Small intestine (tissue), 7 donors: Measurements from ENCODE around the gene NBPF11. TPM values are rescaled to one million over a fixed set of nuclear protein-coding genes. Genes with fewer than 3 reads are reported as not detected.
"Not testable (repeated sequence)": the region's sequence is repeated elsewhere in the genome, so short reads cannot be mapped to it uniquely, and the experiment has no call there.

ENCODE experiments used
- DNase-seq, 2 donors: peaks; one replicate each; pipeline versions ENCODE4 v3.0.0 to v3.0.0-alpha.2; 2013
- FAIRE-seq: peaks from 2 replicates; lab custom pipeline; 2012; peaks lifted over from hg19 to GRCh38; lab: Jason Lieb, UNC
- H3K27ac ChIP-seq, 3 donors: one replicate each; pipeline ENCODE4 v1.5.1; 2013; ENCODE audit warnings: low read length in 2 of 3, mild to moderate bottlenecking in 2 of 3, control low read depth in 1 of 3, inconsistent platforms in 1 of 3, low read depth in 1 of 3, moderate library complexity in 1 of 3
- H3K27me3 ChIP-seq, 3 donors: one replicate each; pipeline ENCODE4 v1.6.1; 2013; ENCODE audit warnings: low read length in 3 of 3, inconsistent platforms in 1 of 3; ENCODE audit not compliant: control insufficient read depth in 3 of 3, insufficient read depth in 3 of 3
- H3K36me3 ChIP-seq, 3 donors: one replicate each; pipeline ENCODE4 v1.6.1; 2013; ENCODE audit warnings: low read length in 3 of 3, inconsistent platforms in 1 of 3, low read depth in 1 of 3, mild to moderate bottlenecking in 1 of 3, moderate library complexity in 1 of 3; ENCODE audit not compliant: control insufficient read depth in 3 of 3, insufficient read depth in 2 of 3
- H3K4me1 ChIP-seq, 3 donors: one replicate each; pipeline ENCODE4 v1.6.1; 2013; ENCODE audit warnings: low read length in 2 of 3, inconsistent platforms in 1 of 3, low read depth in 1 of 3, mild to moderate bottlenecking in 1 of 3, moderate library complexity in 1 of 3; ENCODE audit not compliant: control insufficient read depth in 3 of 3, insufficient read depth in 2 of 3
- H3K4me3 ChIP-seq, 3 donors: one replicate each; pipeline ENCODE4 v1.5.1; 2013; ENCODE audit warnings: low read length in 3 of 3, control low read depth in 1 of 3, inconsistent platforms in 1 of 3, low read depth in 1 of 3, mild to moderate bottlenecking in 1 of 3, moderate library complexity in 1 of 3
- H3K9me3 ChIP-seq, 2 donors: one replicate each; pipeline ENCODE4 v1.6.1; 2013; ENCODE audit warnings: low read depth in 1 of 2, low read length in 1 of 2; ENCODE audit not compliant: control insufficient read depth in 2 of 2, insufficient read depth in 1 of 2
- WGBS, 3 donors: extraction: QIAGEN DNeasy Blood & Tissue Kit; methylation state at CpG; one replicate each; pipeline ENCODE4 v1.1.7; 2013; 5-methylcytosine and 5-hydroxymethylcytosine counted together
- polyA plus RNA-seq, 4 donors: library from polyadenylated mRNA; stranded (reverse) in 3 of 4; unstranded in 1 of 4; fragments of 200-250 nt in 3 of 4; fragments of 120-200 nt in 1 of 4; gene quantifications; one replicate each; pipeline versions ENCODE4 v1.2.1 to v1.2.3, GENCODE V29; 2013
- donor health status: healthy with polysubstance abuse.
- donor health status: control.
- donor health status: control.
- donor health status: Bipolar disorder and iron deficiency.
- donor health status: healthy.

NBPF11 gene
- polyA plus RNA-seq, 4 donors: 4.3 to 19.0 (median 5.2) TPM

DNA sequence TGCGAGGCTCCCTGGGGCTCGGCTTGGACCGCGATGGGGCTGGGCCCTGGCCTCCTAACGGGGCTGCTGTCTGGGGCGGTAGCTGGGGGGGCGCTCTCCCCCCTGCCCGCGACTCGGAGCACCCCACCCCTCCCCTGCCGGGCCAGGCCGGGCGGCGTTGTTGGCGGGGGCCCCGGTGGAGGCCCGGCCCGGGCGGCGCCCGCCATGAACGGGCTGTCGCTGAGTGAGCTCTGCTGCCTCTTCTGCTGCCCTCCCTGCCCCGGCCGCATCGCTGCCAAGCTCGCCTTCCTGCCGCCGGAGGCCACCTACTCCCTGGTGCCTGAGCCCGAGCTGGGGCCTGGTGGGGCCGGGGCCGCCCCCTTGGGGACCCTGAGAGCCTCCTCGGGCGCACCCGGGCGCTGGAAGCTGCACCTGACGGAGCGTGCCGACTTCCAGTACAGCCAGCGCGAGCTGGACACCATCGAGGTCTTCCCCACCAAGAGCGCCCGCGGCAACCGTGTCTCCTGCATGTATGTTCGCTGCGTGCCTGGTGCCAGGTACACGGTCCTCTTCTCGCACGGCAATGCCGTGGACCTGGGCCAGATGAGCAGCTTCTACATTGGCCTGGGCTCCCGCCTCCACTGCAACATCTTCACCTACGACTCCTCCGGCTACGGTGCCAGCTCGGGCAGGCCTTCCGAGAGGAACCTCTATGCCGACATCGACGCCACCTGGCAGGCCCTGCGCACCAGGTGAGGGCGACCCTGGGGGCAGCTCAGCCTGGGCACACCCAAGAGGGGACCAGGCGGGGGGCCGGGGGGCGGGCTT is 5.7 kb downstream of the NBPF11 start:
- not testable (repeated sequence) for DNase-seq, H3K36me3 ChIP-seq, H3K9me3 ChIP-seq, FAIRE-seq, H3K4me3 ChIP-seq, H3K27me3 ChIP-seq, H3K4me1 ChIP-seq, H3K27ac ChIP-seq
- WGBS, 3 donors: 85 to 97% (median 95%) methylated on average over 20 to 60 of the region's 66 CpGs

DNA sequence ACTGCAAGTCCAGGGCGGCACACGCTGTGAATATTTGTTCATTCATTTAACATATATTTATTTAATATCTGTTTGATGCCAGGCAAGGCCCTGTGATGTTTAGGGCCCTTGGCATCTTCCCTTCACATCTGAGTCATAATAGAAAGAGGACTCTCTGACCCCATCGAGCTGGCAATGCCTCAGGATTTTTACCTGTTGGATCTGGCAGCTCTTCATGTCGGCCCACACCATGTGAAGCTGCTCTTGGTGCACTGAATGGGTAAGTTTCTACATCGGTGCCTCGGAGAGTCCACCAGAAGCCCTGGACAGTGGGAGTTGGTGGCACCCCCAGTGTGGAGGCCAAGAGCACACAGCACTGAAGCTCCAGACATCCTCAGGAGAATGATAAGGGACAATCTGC is 8.9 kb downstream of the NBPF11 start:
- not testable (repeated sequence) for H3K36me3 ChIP-seq, H3K9me3 ChIP-seq, H3K4me1 ChIP-seq, H3K4me3 ChIP-seq, FAIRE-seq, H3K27me3 ChIP-seq, DNase-seq, H3K27ac ChIP-seq
- 85 to 97% (median 88%) methylated on average over 6 of the region's 6 CpGs for WGBS, 3 donors

DNA sequence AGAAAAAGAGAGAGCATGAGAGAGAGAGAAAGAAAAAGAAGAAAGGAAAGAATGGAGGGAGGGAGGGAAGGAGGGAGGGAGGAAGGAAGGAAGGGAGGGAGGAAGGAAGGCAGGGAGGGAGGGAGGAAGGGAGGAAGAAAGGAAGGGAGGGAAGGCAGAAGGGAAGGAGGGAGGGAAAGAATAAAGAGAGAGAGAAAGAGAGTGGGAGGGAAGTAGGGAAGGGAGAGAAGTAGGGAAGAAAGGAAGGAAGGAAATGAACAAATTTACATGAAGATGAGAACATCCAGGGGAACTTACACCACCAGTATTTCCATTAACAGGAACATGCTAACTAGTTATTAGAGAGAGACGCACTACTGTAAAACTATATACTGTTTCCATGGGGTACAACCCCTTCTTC is 10.1 kb downstream of the NBPF11 start:
- WGBS, 3 donors: 100% methylated on average over 1 of the region's 1 CpG; no CpG with 5 or more reads in 2 of the 3 donors
- not testable (repeated sequence) for H3K4me1 ChIP-seq, H3K4me3 ChIP-seq, H3K36me3 ChIP-seq, FAIRE-seq, H3K27ac ChIP-seq, H3K27me3 ChIP-seq, DNase-seq, H3K9me3 ChIP-seq

DNA sequence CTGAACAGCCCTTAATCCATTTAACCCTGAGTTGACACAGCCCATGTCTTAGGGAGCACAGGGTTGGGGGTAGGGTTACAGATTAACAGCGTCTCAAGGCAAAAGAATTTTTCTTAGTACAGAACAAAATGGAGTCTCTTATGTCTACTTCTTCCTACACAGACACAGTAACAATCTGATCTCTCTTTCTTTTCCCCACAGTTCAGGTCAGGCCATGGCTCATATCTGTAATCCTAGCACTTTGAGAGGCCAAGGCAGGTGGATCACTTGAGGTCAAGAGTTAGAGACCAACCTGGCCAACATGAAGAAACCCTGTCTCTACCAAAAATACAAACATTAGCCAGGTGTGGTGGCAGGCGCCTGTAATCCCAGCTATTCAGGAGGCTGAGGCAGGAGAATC is 13.5 kb downstream of the NBPF11 start:
- not testable (repeated sequence) for H3K4me3 ChIP-seq, H3K36me3 ChIP-seq, H3K27me3 ChIP-seq, H3K4me1 ChIP-seq, H3K27ac ChIP-seq, FAIRE-seq, DNase-seq, H3K9me3 ChIP-seq
- WGBS, 3 donors: 100% methylated on average over 1 of the region's 2 CpGs; no CpG with 5 or more reads in 2 of the 3 donors

DNA sequence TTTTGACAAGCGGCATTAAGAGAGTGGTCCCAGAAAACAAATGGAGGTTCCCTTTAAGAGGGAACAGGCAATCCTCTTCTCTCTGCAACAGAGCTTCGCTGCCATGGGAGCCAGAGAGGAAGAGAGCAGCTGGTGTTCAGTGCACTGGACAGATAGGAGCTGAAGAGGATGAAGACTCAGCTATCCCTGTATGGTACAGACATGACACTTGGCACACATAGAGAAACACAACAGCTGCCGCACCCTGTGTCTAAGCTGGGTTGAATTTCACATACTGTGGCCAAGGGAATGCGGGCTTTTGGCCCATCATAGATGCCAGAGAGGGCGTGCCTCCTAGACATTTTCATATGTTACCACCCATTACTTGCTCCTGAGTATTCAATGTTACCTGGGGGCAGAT is 29.7 kb downstream of the NBPF11 start:
- H3K27ac ChIP-seq, H3K36me3 ChIP-seq, H3K4me3 ChIP-seq, DNase-seq, FAIRE-seq, H3K27me3 ChIP-seq, H3K4me1 ChIP-seq, H3K9me3 ChIP-seq: not testable (repeated sequence)
- WGBS, 3 donors: 71 to 96% (median 91%) methylated on average over 5 of the region's 5 CpGs

DNA sequence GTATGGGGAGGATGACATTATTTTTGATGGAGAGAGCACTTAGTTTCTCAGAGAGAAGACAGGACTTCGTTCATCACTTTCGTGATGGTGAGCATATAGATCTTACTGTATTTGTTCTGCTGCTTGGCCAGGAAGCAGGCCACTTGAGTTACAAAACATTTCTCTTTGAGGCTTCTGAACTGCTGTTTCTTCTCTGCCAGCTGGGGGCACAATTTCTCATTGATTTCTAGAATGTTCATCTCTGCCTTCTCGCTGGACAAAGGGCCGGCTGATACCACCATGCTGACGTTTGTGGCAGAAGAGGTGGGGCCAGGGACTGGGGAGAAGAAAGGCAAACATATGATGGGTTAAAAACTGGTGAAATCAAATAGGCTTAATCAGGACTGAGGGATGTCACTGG is 31.7 kb downstream of the NBPF11 start:
- WGBS, 3 donors: 41 to 60% (median 48%) methylated on average over 4 to 5 of the region's 5 CpGs
- H3K27me3 ChIP-seq, FAIRE-seq: not testable (repeated sequence)

DNA sequence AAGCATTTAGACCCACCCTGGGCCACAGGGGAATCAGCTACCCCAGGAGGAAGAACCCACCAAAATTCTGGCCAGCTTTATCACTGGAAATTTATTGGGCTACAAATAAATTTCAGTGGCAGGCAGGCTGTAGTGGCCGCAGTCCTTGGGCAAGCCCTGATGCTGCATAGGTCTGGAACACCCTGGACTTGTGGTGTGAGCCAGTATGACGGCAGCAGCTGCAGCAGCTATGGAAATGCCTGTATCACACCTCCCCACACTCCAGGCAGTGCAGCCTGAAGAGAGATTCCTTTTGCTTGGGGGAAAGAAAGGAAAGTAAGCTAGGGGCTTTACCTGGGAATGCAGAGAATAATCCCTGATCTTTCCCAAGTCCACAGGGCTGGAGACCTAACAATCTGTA is 56.3 kb downstream of the NBPF11 start:
- not testable (repeated sequence) for H3K27ac ChIP-seq, H3K36me3 ChIP-seq, H3K9me3 ChIP-seq, FAIRE-seq, H3K27me3 ChIP-seq, H3K4me3 ChIP-seq, H3K4me1 ChIP-seq, DNase-seq
- 65 to 78% (median 67%) methylated on average over 2 of the region's 2 CpGs for WGBS, 3 donors

More for the DNA sequence above, 31.7 kb downstream of the NBPF11 start:
- peak; percentile 2 to 24 for DNase-seq
- not testable (repeated sequence) for H3K36me3 ChIP-seq, H3K4me3 ChIP-seq, H3K9me3 ChIP-seq, H3K27ac ChIP-seq, H3K4me1 ChIP-seq

DNA sequence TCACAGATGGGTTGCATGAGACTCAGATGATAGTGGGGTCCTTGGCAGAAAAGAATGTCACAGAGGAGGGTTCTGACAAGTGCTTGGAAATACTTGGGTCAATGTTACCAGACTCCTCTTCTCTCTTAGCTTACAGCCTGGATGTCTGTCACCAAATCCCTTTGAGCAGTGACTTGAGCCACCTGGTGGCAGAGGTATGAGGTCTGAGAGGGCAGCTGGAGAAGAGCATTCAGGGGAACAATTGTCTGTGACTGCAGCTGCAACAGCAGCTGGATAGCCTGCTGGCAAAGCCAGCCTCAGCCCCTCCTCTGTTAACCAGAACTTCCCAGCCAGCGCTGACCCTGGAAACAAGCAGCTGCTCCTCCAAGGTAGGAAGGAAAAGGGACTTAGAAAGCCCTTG is 65.9 kb downstream of the NBPF11 start:
- not testable (repeated sequence) for H3K4me1 ChIP-seq, DNase-seq, FAIRE-seq, H3K27me3 ChIP-seq, H3K4me3 ChIP-seq, H3K9me3 ChIP-seq, H3K27ac ChIP-seq, H3K36me3 ChIP-seq
- WGBS, 3 donors: no CpG with 5 or more reads among the region's 1 CpG

DNA sequence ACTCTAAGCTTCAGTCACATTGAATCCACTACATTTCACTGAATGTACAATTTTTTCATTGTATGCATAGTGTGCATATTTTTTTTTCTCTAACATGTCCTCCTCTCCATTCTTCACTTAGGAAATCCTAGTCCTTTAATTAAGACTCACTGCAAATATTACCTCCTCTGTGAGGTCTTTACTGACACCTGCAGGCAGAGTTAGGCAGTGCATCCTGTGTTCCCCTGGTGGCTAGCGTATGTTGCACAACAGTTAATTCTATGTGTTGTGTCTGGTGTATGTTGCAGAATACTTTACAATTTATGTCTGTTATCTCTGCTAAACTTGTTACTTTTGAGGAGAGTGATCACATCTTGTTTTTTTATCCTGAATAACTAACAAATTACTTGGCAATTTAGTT is 70.9 kb downstream of the NBPF11 start:
- WGBS, 3 donors: no CpG with 5 or more reads among the region's 1 CpG
- not testable (repeated sequence) for H3K4me1 ChIP-seq, FAIRE-seq, H3K27ac ChIP-seq, H3K4me3 ChIP-seq, H3K36me3 ChIP-seq, H3K9me3 ChIP-seq, DNase-seq, H3K27me3 ChIP-seq
